NCI-H1694 treated with DMSO at 0.1 percent for 48 hours (cell line): ENCODE results near the gene SFXN2.
"Not testable (repeated sequence)": the region's sequence is repeated elsewhere in the genome, so short reads cannot be mapped to it uniquely, and the experiment has no call there.

Source experiments
- DNase-seq: peaks from one replicate; lab custom pipeline; 2025; lab: John Stamatoyannopoulos, UW

Gene SFXN2

GRCh38 chr10:102753718-102754117 is 39.3 kb downstream of the SFXN2 start:
- DNase-seq: no peak

GRCh38 chr10:102757323-102757722 is 42.9 kb downstream of the SFXN2 start:
- DNase-seq: no peak

GRCh38 chr10:102758240-102758932 is 44.0 kb downstream of the SFXN2 start:
- no peak for DNase-seq

GRCh38 chr10:102758933-102759262 is 44.5 kb downstream of the SFXN2 start:
- not testable (repeated sequence) for DNase-seq

GRCh38 chr10:102759497-102760210 is 45.2 kb downstream of the SFXN2 start:
- DNase-seq: no peak

- no peak for DNase-seq
These were observed 47.5 kb downstream of the SFXN2 start for GRCh38 chr10:102761981-102762380.

- no peak for DNase-seq
These were observed 48.1 kb downstream of the SFXN2 start for GRCh38 chr10:102762401-102763015.

GRCh38 chr10:102763037-102763607 is 48.7 kb downstream of the SFXN2 start:
- DNase-seq: no peak

GRCh38 chr10:102764470-102765161 is 50.2 kb downstream of the SFXN2 start:
- no peak for DNase-seq

GRCh38 chr10:102765336-102765735 is 50.9 kb downstream of the SFXN2 start:
- no peak for DNase-seq

- no peak for DNase-seq
These were observed 53.2 kb downstream of the SFXN2 start for GRCh38 chr10:102767428-102768160.

- no peak for DNase-seq
These were observed 55.1 kb downstream of the SFXN2 start for GRCh38 chr10:102769375-102770107.

GRCh38 chr10:102770108-102770482 is 55.7 kb downstream of the SFXN2 start:
- DNase-seq: no peak

GRCh38 chr10:102770792-102771191 is 56.4 kb downstream of the SFXN2 start:
- DNase-seq: no peak

- no peak for DNase-seq
These were observed 58.9 kb downstream of the SFXN2 start for GRCh38 chr10:102773320-102773719.

- no peak for DNase-seq
These were observed 59.5 kb downstream of the SFXN2 start for GRCh38 chr10:102773986-102774385.

- DNase-seq: no peak
These were observed 60.9 kb downstream of the SFXN2 start for GRCh38 chr10:102775201-102775934.

GRCh38 chr10:102775935-102776669 is 61.7 kb downstream of the SFXN2 start:
- no peak for DNase-seq

- no peak for DNase-seq
These were observed 62.5 kb downstream of the SFXN2 start for GRCh38 chr10:102776779-102777456.
